Measurements from ENCODE around the gene NAA80. TPM values are rescaled to one million over a fixed set of nuclear protein-coding genes. Genes with fewer than 3 reads are reported as not detected.

Gene NAA80
- total and polyA plus RNA-seq, 2 of the 13 experiments (the other 11 are each of a cell fraction or from before 2014, with no cell fraction given), result 3.4 to 8.7 TPM

DNA sequence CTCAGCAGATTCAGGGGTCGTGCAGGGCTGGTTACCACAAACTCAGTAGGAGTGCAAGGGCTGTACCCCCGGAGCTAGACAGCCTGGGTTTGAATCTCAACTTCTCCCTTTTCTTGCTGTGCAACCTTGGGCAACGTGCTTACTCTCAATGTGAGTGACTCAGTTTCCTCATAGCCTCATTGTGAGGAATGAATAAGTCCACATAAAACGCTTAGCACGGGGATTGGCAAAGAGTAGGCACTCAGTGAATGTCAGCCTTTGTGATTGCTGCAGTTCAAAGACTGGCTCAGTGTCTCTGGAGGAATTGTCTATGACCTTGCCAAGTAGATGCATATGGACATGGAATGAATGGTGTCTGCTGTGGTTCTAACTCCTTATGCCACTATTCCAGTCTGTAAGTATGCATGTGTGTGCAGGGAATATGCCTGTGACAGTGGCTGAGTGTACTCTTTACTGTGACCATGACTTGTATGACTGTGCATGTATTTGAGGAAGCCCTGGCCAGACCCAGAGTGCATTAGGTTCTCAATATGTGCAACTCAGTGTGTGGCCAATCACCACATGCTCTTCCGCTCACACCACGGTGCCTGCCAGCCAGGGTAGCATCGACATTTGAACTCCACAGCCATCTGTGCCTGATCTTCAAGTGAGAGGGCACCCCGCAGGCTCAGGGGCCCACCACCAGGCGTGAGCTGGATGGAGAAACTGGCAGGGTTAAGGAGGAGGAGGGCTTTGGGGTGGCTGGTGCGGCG, 900 bp upstream of the NAA80 start (continued):
- 0 out of 2 replicates have a peak, but pooled peaks have one; percentile 1 for TF ChIP-seq POGZ (CRISPR knock-in tag; IDR thresholded peaks at IDR 0.05)
- no peak for TF ChIP-seq NCOA2 (CRISPR knock-in tag; IDR thresholded peaks at IDR 0.05)
- TF ChIP-seq, protein P1, sequence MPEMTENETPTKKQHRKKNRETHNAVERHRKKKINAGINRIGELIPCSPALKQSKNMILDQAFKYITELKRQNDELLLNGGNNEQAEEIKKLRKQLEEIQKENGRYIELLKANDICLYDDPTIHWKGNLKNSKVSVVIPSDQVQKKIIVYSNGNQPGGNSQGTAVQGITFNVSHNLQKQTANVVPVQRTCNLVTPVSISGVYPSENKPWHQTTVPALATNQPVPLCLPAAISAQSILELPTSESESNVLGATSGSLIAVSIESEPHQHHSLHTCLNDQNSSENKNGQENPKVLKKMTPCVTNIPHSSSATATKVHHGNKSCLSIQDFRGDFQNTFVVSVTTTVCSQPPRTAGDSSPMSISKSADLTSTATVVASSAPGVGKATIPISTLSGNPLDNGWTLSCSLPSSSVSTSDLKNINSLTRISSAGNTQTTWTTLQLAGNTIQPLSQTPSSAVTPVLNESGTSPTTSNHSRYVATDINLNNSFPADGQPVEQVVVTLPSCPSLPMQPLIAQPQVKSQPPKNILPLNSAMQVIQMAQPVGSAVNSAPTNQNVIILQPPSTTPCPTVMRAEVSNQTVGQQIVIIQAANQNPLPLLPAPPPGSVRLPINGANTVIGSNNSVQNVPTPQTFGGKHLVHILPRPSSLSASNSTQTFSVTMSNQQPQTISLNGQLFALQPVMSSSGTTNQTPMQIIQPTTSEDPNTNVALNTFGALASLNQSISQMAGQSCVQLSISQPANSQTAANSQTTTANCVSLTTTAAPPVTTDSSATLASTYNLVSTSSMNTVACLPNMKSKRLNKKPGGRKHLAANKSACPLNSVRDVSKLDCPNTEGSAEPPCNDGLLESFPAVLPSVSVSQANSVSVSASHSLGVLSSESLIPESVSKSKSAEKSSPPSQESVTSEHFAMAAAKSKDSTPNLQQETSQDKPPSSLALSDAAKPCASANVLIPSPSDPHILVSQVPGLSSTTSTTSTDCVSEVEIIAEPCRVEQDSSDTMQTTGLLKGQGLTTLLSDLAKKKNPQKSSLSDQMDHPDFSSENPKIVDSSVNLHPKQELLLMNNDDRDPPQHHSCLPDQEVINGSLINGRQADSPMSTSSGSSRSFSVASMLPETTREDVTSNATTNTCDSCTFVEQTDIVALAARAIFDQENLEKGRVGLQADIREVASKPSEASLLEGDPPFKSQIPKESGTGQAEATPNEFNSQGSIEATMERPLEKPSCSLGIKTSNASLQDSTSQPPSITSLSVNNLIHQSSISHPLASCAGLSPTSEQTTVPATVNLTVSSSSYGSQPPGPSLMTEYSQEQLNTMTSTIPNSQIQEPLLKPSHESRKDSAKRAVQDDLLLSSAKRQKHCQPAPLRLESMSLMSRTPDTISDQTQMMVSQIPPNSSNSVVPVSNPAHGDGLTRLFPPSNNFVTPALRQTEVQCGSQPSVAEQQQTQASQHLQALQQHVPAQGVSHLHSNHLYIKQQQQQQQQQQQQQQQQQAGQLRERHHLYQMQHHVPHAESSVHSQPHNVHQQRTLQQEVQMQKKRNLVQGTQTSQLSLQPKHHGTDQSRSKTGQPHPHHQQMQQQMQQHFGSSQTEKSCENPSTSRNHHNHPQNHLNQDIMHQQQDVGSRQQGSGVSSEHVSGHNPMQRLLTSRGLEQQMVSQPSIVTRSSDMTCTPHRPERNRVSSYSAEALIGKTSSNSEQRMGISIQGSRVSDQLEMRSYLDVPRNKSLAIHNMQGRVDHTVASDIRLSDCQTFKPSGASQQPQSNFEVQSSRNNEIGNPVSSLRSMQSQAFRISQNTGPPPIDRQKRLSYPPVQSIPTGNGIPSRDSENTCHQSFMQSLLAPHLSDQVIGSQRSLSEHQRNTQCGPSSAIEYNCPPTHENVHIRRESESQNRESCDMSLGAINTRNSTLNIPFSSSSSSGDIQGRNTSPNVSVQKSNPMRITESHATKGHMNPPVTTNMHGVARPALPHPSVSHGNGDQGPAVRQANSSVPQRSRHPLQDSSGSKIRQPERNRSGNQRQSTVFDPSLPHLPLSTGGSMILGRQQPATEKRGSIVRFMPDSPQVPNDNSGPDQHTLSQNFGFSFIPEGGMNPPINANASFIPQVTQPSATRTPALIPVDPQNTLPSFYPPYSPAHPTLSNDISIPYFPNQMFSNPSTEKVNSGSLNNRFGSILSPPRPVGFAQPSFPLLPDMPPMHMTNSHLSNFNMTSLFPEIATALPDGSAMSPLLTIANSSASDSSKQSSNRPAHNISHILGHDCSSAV (CRISPR knock-in tag; IDR thresholded peaks at IDR 0.05; ENCODE audit: borderline replicate concordance), result no peak
- TF ChIP-seq KLF15 (CRISPR knock-in tag; IDR thresholded peaks at IDR 0.05; ENCODE audit: borderline replicate concordance), result no peak
- TF ChIP-seq, protein P2, sequence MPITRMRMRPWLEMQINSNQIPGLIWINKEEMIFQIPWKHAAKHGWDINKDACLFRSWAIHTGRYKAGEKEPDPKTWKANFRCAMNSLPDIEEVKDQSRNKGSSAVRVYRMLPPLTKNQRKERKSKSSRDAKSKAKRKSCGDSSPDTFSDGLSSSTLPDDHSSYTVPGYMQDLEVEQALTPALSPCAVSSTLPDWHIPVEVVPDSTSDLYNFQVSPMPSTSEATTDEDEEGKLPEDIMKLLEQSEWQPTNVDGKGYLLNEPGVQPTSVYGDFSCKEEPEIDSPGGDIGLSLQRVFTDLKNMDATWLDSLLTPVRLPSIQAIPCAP (CRISPR knock-in tag; IDR thresholded peaks at IDR 0.05; ENCODE audit: low read depth), result no peak
- TF ChIP-seq SMARCC2 (IDR thresholded peaks at IDR 0.05), result no peak
- no peak for TF ChIP-seq CBX5 (CRISPR knock-in tag; IDR thresholded peaks at IDR 0.05; ENCODE audit: borderline replicate concordance)
- TF ChIP-seq MAFK (conservative IDR thresholded peaks at IDR 0.05 in 1 of 2, IDR thresholded peaks at IDR 0.05 in 1 of 2; ENCODE audit: low read length in 2 of 2), result no peak
- peak; percentile 63; the same call in 1 of the 2 replicates for TF ChIP-seq ZNF556 (CRISPR knock-in tag; IDR thresholded peaks at IDR 0.05; ENCODE audit: borderline replicate concordance)
- TF ChIP-seq, protein P3, sequence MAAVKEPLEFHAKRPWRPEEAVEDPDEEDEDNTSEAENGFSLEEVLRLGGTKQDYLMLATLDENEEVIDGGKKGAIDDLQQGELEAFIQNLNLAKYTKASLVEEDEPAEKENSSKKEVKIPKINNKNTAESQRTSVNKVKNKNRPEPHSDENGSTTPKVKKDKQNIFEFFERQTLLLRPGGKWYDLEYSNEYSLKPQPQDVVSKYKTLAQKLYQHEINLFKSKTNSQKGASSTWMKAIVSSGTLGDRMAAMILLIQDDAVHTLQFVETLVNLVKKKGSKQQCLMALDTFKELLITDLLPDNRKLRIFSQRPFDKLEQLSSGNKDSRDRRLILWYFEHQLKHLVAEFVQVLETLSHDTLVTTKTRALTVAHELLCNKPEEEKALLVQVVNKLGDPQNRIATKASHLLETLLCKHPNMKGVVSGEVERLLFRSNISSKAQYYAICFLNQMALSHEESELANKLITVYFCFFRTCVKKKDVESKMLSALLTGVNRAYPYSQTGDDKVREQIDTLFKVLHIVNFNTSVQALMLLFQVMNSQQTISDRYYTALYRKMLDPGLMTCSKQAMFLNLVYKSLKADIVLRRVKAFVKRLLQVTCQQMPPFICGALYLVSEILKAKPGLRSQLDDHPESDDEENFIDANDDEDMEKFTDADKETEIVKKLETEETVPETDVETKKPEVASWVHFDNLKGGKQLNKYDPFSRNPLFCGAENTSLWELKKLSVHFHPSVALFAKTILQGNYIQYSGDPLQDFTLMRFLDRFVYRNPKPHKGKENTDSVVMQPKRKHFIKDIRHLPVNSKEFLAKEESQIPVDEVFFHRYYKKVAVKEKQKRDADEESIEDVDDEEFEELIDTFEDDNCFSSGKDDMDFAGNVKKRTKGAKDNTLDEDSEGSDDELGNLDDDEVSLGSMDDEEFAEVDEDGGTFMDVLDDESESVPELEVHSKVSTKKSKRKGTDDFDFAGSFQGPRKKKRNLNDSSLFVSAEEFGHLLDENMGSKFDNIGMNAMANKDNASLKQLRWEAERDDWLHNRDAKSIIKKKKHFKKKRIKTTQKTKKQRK (IDR thresholded peaks at IDR 0.05; ENCODE audit: low read length), result no peak
- no peak for TF ChIP-seq ZNF432 (CRISPR knock-in tag; IDR thresholded peaks at IDR 0.05; ENCODE audit: borderline replicate concordance)
- peak; percentile 73 for TF ChIP-seq CCAR2 (optimal IDR thresholded peaks at IDR 0.05; ENCODE audit: low read depth, low read length)
- no peak for TF ChIP-seq ZNF766 (CRISPR knock-in tag; IDR thresholded peaks at IDR 0.05; ENCODE audit: borderline replicate concordance)
- TF ChIP-seq ZNF572 (CRISPR knock-in tag; IDR thresholded peaks at IDR 0.05), result no peak
- no peak for TF ChIP-seq ZNF713 (CRISPR knock-in tag; IDR thresholded peaks at IDR 0.05)
- no peak for TF ChIP-seq ONECUT2 (CRISPR knock-in tag; IDR thresholded peaks at IDR 0.05)
- TF ChIP-seq ATF1 (CRISPR knock-in tag; IDR thresholded peaks at IDR 0.05), result peak; percentile 18; the same call in 1 of the 2 replicates
- no peak for TF ChIP-seq ZNF468 (CRISPR knock-in tag; IDR thresholded peaks at IDR 0.05)
